Measurements from ENCODE around the gene ROCK1.

GRCh38 chr18:21051620-21052019 lies 60.0 kb downstream of the ROCK1 start:
- TF ChIP-seq POLR2A (IDR thresholded peaks at IDR 0.05; ENCODE audit: low read length), result no peak
- TF ChIP-seq GATA1 (IDR thresholded peaks at IDR 0.05; ENCODE audit: low read depth, low read length), result no peak
